Choroid plexus epithelial cell (primary cell): ENCODE measurements around the gene MRPL49.
"Not testable (repeated sequence)": the region's sequence is repeated elsewhere in the genome, so short reads cannot be mapped to it uniquely, and the experiment has no call there.

Source experiments
- DNase-seq: peaks from one replicate; pipeline ENCODE4 v3.0.0-alpha.2; 2010; ENCODE audit warnings: low read depth
- H3K4me3 ChIP-seq: 2 replicates; pipeline ENCODE4 v1.5.1; 2011; ENCODE audit warnings: low read depth, mild to moderate bottlenecking, control low read depth, low read length, moderate library complexity
- CTCF ChIP-seq: conservative IDR thresholded peaks from 2 replicates; pipeline ENCODE4 v1.5.1; 2011; ENCODE audit warnings: low read depth, mild to moderate bottlenecking, control low read depth, inconsistent platforms, low read length, moderate library complexity

Gene MRPL49

GRCh38 chr11:65135633-65136145 lies 13.6 kb downstream of the MRPL49 start:
- DNase-seq = no peak
- TF ChIP-seq CTCF = no peak
- peak overlapping the region; percentile 93 for H3K4me3 ChIP-seq

- no peak for DNase-seq
- H3K4me3 ChIP-seq = no peak overlapping the region
- no peak for TF ChIP-seq CTCF
Measured at GRCh38 chr11:65136515-65137096, 14.5 kb downstream of the MRPL49 start.

- no peak for TF ChIP-seq CTCF
- no peak for DNase-seq
Measured at GRCh38 chr11:65141896-65142494, 19.9 kb downstream of the MRPL49 start.

GRCh38 chr11:65147352-65148075 lies 25.4 kb downstream of the MRPL49 start:
- no peak for TF ChIP-seq CTCF
- no peak overlapping the region for H3K4me3 ChIP-seq
- no peak for DNase-seq

More at GRCh38 chr11:65141896-65142494, 19.9 kb downstream of the MRPL49 start:
- H3K4me3 ChIP-seq = no peak overlapping the region

- H3K4me3 ChIP-seq = no peak overlapping the region
- no peak for DNase-seq
- TF ChIP-seq CTCF = no peak
Measured at GRCh38 chr11:65148657-65149056, 26.5 kb downstream of the MRPL49 start.

- not testable (repeated sequence) for H3K4me3 ChIP-seq, DNase-seq
Measured at GRCh38 chr11:65150131-65150508, 28.0 kb downstream of the MRPL49 start.

- DNase-seq = peak; percentile 73
- TF ChIP-seq CTCF = peak; percentile 5
- H3K4me3 ChIP-seq = no peak overlapping the region
Measured at GRCh38 chr11:65150509-65151299, 28.6 kb downstream of the MRPL49 start.
